OCI-LY7 (cell line): ENCODE measurements around the gene HDAC4. TPM values are rescaled to one million over a fixed set of nuclear protein-coding genes. Genes with fewer than 3 reads are reported as not detected.

Experiments used
- BruUV-seq: library from RNA; stranded (reverse); fragments of 400-500 nt; replicated peaks from 2 replicates; lab custom pipeline; 2021; lab: Mats Ljungman, UMichigan
- CTCF ChIA-PET: fragments of 300-600 bp; sonication (Branson Sonifier 250); formaldehyde crosslinking; loops from one replicate; lab custom pipeline; 2022; ENCODE audit warnings: antibody characterized with exemption; ENCODE audit not compliant: unreplicated experiment; lab: Charles Lee
- POLR2A ChIA-PET: fragments of 300-600 bp; sonication (Branson Sonifier 250); formaldehyde crosslinking; loops from one replicate; lab custom pipeline; 2022; ENCODE audit warnings: antibody characterized with exemption; lab: Charles Lee
- DNase-seq: peaks from one replicate; pipeline ENCODE4 v3.0.0-alpha.2; 2015; ENCODE audit warnings: low spot score
- H2AFZ ChIP-seq: fragments of 200-600 bp; sonication (generic), shearing (Covaris generic); 2 replicates; pipeline ENCODE4 v1.6.1; 2014; ENCODE audit warnings: mild to moderate bottlenecking, antibody characterized with exemption, low read length, moderate library complexity
- H3K27ac ChIP-seq: fragments of 200-600 bp; sonication (generic); 2 replicates; pipeline ENCODE4 v1.5.1; 2014; ENCODE audit warnings: mixed run types, low read depth, mild to moderate bottlenecking, moderate library complexity, low read length, inconsistent platforms; ENCODE audit not compliant: poor library complexity, severe bottlenecking
- H3K36me3 ChIP-seq: fragments of 200-600 bp; sonication (generic); 2 replicates; pipeline ENCODE4 v1.6.1; 2014; ENCODE audit warnings: mild to moderate bottlenecking, antibody characterized with exemption, low read length, moderate library complexity, mixed read lengths; ENCODE audit not compliant: insufficient read depth
- H3K4me1 ChIP-seq: fragments of 200-600 bp; sonication (generic); 2 replicates; pipeline ENCODE4 v1.5.1; 2014; ENCODE audit warnings: mild to moderate bottlenecking, low read length; ENCODE audit not compliant: insufficient read depth, poor library complexity, severe bottlenecking
- H3K4me2 ChIP-seq: fragments of 200-600 bp; sonication (generic); 2 replicates; pipeline ENCODE4 v1.6.1; 2014; ENCODE audit warnings: mild to moderate bottlenecking, low read length
- H3K4me3 ChIP-seq: fragments of 200-600 bp; sonication (generic); 2 replicates; pipeline ENCODE4 v1.5.1; 2014; ENCODE audit warnings: mild to moderate bottlenecking, low read depth, low read length; ENCODE audit not compliant: poor library complexity, severe bottlenecking
- H3K79me2 ChIP-seq: fragments of 200-600 bp; sonication (generic); 2 replicates; pipeline ENCODE4 v1.6.1; 2016; ENCODE audit warnings: low read depth, mild to moderate bottlenecking, low read length, moderate library complexity, mixed read lengths; ENCODE audit not compliant: insufficient read depth
- H3K9me2 ChIP-seq: fragments of 200-600 bp; sonication (generic); 2 replicates; pipeline ENCODE4 v1.6.1; 2016; ENCODE audit warnings: mild to moderate bottlenecking, low read length, mixed read lengths; ENCODE audit not compliant: insufficient read depth
- H3K9me3 ChIP-seq: fragments of 200-600 bp; sonication (generic); 2 replicates; pipeline ENCODE4 v1.6.1; 2014; ENCODE audit warnings: mild to moderate bottlenecking, mixed run types, low read length, mixed read lengths
- H4K20me1 ChIP-seq: fragments of 200-600 bp; sonication (generic); 2 replicates; pipeline ENCODE4 v1.6.1; 2014; ENCODE audit warnings: mild to moderate bottlenecking, antibody characterized with exemption, low read length, moderate library complexity, mixed read lengths; ENCODE audit not compliant: insufficient read depth
- CTCF ChIP-seq: fragments of 200-600 bp; sonication (generic); conservative IDR thresholded peaks from 2 replicates; pipeline ENCODE4 v1.5.1; 2014; ENCODE audit warnings: mild to moderate bottlenecking, antibody characterized with exemption, low read length, moderate library complexity, mixed read lengths
- EZH2phosphoT487 ChIP-seq: fragments of 200-600 bp; sonication (generic); IDR thresholded peaks from 2 replicates; pipeline ENCODE4 v1.6.1; 2018; ENCODE audit warnings: low read depth, borderline replicate concordance, mild to moderate bottlenecking, mixed run types, antibody characterized with exemption, low read length, moderate library complexity, mixed read lengths
- intact Hi-C: fragments of 100-400 bp; cut with micrococcal nuclease; formaldehyde crosslinking; loops from one replicate; pipeline ENCODE4 v1.10.0; 2022; ENCODE audit not compliant: unreplicated experiment
- total RNA-seq, 2 experiments: library from RNA; depleted of rRNA in 1 of 2; stranded (reverse); fragments of >200 nt in 1 of 2; shearing (Covaris generic) in 1 of 2; gene quantifications; 2 replicates each; pipeline ENCODE4 v1.2.3, GENCODE V29; 2014 to 2022

Gene HDAC4
- total RNA-seq, 2 experiments from 2014 or later: 10.2 to 20.6 TPM

DNA sequence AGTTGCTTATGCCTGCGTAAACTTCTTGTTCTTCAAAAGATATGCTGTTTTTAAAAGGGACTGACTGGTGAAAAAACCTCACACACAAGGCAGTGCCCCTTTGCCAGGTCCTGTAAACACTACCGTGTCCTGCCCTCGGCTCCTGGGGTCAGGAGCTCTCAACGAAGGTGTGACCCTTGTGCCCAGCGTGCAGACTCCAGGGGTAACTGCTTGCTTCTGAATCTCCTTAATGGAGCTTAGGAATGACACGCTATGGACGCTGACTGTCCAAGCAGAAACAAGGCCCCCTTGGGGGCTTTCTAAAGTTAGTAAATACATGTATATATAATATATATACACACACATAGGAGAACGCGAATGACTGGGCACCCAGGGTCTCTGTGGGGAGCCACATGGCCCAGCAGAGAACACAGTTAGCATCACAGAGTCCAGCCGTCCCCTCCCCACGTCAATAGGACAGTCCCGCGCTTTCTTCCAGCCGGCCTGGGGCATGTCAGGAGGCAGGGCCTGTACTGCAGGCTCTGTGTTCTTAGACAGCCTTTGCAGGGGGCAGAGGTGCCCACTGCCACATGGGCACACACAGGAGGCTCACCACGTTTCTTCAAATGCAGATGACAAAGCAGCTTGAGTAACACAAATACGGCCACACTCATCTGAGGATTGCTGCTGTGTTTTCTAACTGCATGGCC, 96.1 kb downstream of the HDAC4 start:
- ChIA-PET CTCF (no interaction called here), POLR2A (interaction anchor here (0.6 kb wide), 1 partner anchor 327 kb away, joined by 3 read pairs; no protein-coding TSS in a partner anchor)
- H3K27ac ChIP-seq: no peak overlapping the region
- intact Hi-C loops: no loop called here
- no peaks in the 10 kb centered on the region for H3K9me2 ChIP-seq
- BruUV-seq: no TSS peak
- DNase-seq: no peak
- no peaks in the 10 kb centered on the region for H3K36me3 ChIP-seq
- TF ChIP-seq CTCF (no peak), EZH2phosphoT487 (no peak)
- no peaks in the 10 kb centered on the region; the same call in 1 of the 2 replicates for H4K20me1 ChIP-seq
- H3K4me3 ChIP-seq: no peak overlapping the region
- H2AFZ ChIP-seq: no peak overlapping the region
- no peaks in the 10 kb centered on the region for H3K9me3 ChIP-seq
- no peaks in the 10 kb centered on the region for H3K79me2 ChIP-seq
- no peaks in the 10 kb centered on the region for H3K4me1 ChIP-seq
- no peak overlapping the region for H3K4me2 ChIP-seq

DNA sequence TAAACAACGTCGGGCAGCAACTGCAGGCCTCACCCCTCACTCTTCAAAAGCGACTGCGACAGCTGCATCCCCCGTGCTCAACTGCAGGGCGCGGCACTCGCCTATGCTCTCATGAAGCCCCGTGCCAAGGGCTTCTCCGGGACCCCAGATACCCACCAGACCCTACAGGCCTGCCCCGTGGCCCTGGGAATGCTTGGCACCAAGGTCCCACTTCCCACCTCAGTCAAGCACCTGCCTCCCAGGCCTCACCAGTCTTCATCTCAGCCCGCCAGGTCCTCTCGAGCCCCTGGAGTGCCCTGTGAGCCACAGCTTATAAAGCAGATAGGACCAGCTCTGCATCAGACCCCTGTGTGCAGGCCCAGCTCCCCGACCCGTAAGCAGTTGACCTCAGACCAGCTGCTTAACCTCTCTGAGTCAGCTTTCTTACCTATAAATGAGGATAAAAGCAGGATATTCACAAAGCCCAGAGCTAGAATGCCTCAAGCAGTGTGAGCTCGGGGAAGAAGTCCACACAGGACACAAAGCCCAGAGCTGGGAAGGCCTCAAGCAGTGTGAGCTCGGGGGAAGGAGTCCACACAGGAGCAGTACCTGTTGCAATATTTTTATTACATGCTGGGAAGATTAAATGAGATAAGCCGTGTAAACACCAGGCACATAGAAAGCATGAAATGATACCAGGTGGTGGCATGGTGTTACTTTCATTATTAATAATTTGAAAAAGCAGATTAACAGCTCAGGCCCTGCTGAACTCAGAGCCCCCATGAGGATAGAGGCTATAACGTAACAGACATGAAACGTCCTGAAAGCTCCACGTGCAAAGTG, 96.9 kb downstream of the HDAC4 start:
- Histone ChIP-seq H4K20me1 (no peaks in the 10 kb centered on the region; the same call in 1 of the 2 replicates), H3K4me2 (no peak overlapping the region), H3K9me2 (no peaks in the 10 kb centered on the region), H3K79me2 (no peaks in the 10 kb centered on the region), H3K9me3 (no peaks in the 10 kb centered on the region), H2AFZ (no peak overlapping the region), H3K27ac (no peak overlapping the region), H3K4me3 (no peak overlapping the region), H3K36me3 (no peaks in the 10 kb centered on the region), H3K4me1 (no peaks in the 10 kb centered on the region)
- intact Hi-C loops: no loop called here
- CTCF ChIA-PET: no interaction called here
- TF ChIP-seq EZH2phosphoT487 (no peak), CTCF (no peak)
- BruUV-seq: no TSS peak
- no peak for DNase-seq
- POLR2A ChIA-PET: interaction anchor here (0.6 kb wide), 1 partner anchor 327 kb away, joined by 3 read pairs; no protein-coding TSS in a partner anchor
